B cell (primary cell): ENCODE measurements around the gene C3orf85.

Experiments
- EZH2 ChIP-seq: IDR thresholded peaks from 2 replicates; pipeline ENCODE4 v1.6.1; 2012; ENCODE audit warnings: borderline replicate concordance, low read depth, mild to moderate bottlenecking, moderate library complexity, low read length; ENCODE audit not compliant: insufficient read depth, poor library complexity, severe bottlenecking
- TF ChIP-seq, protein P1 (sequence below): fragments of 200-600 bp; IDR thresholded peaks from one replicate; pipeline ENCODE4 v1.8.0; 2022; ENCODE audit warnings: antibody characterized with exemption, mild to moderate bottlenecking

DNA sequence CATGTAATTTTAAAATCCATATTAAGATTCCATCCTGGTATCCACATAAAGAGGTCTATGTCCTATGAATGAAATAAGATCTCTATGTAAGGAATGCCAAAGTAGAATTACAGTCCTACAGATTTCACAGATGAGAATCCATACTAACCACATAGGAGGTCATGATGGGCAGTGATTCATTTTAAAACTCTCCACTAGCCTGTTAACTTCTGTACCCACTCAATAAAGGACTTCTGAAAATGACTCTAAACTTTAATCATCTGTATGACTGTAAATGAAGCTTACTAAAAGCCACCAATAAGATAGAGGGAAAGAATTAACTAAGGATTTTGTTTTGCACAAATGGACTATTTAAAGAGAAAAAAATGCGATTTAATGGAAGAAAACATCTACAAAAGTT is 47.3 kb upstream of the C3orf85 start:
- TF ChIP-seq, protein P1, sequence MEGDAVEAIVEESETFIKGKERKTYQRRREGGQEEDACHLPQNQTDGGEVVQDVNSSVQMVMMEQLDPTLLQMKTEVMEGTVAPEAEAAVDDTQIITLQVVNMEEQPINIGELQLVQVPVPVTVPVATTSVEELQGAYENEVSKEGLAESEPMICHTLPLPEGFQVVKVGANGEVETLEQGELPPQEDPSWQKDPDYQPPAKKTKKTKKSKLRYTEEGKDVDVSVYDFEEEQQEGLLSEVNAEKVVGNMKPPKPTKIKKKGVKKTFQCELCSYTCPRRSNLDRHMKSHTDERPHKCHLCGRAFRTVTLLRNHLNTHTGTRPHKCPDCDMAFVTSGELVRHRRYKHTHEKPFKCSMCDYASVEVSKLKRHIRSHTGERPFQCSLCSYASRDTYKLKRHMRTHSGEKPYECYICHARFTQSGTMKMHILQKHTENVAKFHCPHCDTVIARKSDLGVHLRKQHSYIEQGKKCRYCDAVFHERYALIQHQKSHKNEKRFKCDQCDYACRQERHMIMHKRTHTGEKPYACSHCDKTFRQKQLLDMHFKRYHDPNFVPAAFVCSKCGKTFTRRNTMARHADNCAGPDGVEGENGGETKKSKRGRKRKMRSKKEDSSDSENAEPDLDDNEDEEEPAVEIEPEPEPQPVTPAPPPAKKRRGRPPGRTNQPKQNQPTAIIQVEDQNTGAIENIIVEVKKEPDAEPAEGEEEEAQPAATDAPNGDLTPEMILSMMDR: no peak
- no peak for TF ChIP-seq EZH2
